GM12873 (cell line): Measurements from ENCODE around the gene SPRED1.

ENCODE experiments used
- TF ChIP-seq, protein P1 (sequence below): IDR thresholded peaks from 2 replicates; pipeline ENCODE4 v1.5.1; 2012; ENCODE audit warnings: low read depth, mild to moderate bottlenecking, moderate library complexity, low read length, control low read depth; ENCODE audit not compliant: insufficient read depth; ENCODE audit errors: missing control alignments

The SPRED1 gene

DNA sequence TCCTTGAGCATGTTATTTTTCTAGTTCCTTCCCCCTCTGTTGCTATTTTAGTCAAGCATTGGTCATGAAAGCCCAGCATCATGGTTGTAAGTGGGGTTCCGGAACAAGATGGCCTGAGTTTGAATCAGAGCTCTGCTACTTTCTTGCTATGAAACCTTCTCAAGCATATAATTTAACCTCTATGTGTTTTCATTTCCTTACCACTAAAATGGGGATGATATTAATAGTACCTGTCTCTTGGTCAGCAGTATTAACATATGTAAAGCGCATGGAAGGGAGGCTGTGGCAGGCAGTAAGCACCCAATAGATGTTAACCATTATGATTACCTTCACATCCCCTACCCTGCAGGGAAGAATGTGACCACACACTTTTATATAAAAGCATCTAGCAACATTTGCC is 14.3 kb upstream of the SPRED1 start:
- TF ChIP-seq, protein P1, sequence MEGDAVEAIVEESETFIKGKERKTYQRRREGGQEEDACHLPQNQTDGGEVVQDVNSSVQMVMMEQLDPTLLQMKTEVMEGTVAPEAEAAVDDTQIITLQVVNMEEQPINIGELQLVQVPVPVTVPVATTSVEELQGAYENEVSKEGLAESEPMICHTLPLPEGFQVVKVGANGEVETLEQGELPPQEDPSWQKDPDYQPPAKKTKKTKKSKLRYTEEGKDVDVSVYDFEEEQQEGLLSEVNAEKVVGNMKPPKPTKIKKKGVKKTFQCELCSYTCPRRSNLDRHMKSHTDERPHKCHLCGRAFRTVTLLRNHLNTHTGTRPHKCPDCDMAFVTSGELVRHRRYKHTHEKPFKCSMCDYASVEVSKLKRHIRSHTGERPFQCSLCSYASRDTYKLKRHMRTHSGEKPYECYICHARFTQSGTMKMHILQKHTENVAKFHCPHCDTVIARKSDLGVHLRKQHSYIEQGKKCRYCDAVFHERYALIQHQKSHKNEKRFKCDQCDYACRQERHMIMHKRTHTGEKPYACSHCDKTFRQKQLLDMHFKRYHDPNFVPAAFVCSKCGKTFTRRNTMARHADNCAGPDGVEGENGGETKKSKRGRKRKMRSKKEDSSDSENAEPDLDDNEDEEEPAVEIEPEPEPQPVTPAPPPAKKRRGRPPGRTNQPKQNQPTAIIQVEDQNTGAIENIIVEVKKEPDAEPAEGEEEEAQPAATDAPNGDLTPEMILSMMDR, result no peak

DNA sequence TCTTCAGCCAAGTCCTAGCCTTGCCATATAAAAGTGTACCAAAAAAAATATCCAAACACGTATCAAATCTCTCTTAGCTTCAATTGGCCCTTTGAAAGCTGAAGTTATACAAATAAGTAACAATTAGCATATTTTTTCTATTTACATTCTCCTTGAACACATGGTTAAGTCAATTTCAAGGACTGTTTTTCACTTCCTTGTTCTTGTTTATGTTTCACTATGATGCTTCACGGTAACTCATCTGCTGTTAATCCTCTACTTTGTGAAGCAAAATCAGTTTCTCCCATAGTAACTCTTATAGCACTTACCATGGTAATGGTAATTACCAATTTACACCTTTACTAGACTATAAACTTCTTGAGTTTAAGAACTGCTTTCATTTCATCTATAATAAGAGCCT is 10.6 kb upstream of the SPRED1 start:
- TF ChIP-seq, protein P1, result no peak

DNA sequence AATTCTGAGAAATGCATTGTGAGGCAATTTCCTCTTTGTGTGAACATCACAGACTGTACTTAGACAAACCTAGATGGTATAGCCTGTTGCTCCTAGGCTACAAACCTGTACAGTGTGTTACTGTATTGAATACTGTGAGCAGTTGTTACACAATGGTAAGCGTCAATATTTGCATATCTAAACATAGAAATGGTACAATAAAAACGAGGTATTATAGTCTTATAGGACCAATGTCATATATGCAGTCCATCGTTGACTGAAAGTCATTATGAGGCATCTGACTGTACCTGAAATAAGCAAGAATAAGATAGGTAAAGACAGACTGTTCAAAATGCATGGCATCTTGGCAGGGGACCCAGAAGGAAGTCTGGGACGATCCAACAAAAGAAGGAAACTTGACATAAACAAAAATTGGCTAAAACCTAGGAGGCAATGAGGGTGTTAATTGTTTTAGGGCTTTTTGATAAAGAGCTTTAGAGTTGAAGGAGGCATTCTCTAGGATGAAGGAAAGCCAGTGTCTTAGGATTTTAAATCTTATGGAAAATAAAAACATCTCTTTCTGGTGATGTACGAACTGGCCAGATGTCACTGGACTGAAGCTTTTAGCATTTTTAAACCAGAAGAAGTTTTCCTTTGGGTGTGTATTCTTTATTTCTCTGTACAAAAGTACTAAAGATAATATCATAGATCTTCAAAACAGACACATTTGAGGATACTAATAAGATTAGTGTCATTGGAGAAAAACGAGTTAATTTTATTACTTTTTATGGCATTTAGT is 9.2 kb upstream of the SPRED1 start:
- TF ChIP-seq, protein P1, result no peak

DNA sequence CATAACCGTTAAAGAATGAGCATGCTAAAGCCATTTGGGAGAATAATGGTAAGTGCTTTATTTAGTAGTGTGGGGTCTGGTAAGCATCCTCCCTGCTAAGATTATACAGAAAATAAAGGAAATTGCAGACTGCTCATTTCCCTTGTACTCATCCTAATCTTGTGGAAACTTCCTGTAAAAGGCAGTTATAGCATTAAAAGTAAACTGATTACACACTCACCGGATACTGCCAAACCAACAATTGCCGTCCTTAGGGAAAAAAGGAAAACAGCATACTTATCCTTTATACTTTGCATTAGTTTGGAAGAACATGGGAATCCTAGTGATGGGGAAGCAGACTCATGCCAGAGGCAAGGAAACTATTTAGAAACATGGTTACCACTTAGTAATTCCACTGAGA is 5.3 kb upstream of the SPRED1 start:
- TF ChIP-seq, protein P1, result no peak

DNA sequence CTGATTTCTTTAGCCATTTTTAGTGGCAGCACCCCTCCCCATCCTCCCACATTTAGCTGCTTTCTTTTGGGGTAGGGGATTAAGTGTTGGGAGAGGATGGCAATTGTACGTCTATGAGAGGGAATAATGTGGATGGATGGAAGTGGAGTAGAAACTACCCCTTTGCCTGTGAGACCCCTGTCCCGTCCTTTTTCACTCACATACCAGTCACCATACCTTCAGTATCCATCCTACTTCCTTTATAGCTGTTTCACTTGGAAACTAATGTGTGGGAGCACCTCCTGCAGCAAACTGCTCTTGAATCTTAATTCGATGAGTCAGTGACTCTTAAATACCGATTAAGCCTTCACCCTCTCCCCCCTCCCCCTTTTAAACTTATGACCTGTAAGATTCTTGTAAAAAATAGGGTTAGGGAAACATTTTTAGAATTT is 730 bp downstream of the SPRED1 start:
- TF ChIP-seq, protein P1, result no peak

DNA sequence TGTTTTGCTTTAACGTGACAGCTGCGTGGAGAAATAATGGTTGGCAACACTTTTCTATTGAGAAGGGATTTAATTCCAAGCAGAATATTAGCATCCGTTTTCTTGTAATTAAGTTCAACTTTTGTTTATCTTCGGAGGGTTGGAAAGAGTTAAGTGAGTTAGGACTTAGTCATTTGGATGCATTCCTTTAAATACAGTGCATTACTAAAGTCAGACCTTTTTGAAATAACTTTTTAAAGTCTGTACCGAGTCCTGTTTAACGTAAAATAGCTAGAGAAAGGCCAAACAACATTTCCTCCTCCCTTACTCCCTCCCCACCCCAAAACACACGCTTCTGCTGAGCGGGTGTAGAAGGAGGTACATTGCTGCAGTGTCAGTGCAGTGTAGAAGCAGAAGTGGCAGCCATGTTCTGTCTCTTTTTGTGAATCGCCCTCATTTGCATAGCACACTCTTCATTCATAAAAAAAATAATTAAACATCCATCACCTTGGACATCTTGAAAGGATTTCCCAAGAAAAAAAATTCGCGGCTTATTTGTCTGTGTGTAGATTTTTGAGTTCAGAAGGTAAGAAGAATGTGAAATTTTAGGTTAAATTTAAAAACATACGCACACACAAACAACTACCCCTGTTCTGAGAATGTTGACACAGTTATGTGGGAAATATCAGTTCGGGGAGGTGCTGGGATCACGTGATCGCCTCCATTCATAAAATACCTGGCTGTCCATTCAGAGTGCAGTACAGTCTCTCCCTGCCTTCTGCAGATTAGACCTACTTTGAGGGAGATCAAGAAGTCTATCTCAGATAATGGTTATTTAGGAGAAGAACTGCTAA is 1.6 kb downstream of the SPRED1 start:
- TF ChIP-seq, protein P1, result no peak

DNA sequence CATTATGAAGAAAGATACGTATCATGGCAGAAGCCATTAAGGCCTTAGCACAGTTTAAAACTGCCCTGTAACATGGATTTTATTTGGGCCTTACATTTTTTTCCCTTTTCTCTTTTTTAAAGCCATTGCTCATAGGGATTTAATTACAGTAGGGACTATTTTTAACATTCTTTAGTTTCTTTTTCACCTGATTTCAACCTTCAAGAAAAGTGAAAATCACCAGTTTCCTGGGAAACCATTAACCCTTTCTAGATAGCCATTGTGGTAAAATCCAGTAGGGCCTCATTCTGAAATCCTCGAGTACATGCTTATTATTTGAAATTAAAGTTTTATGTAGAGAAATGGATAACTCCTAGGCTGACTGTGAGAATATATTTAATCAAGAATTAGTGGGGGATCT is 3.1 kb downstream of the SPRED1 start:
- TF ChIP-seq, protein P1, result no peak
